GM12872 (cell line): ENCODE measurements around the gene TMEM143.

Source experiments
- CTCF ChIP-seq: IDR thresholded peaks from 3 replicates; pipeline ENCODE4 v1.5.1; 2011; ENCODE audit warnings: low read depth, mild to moderate bottlenecking, low read length, moderate library complexity; ENCODE audit not compliant: insufficient read depth

Gene TMEM143

GRCh38 chr19:48287748-48288147 is 76.0 kb downstream of the TMEM143 start:
- TF ChIP-seq CTCF, result no peak

GRCh38 chr19:48284896-48285295 is 78.8 kb downstream of the TMEM143 start:
- TF ChIP-seq CTCF, result no peak

- TF ChIP-seq CTCF, result no peak
Measured at GRCh38 chr19:48283908-48284307, 79.8 kb downstream of the TMEM143 start.
